ENCODE results near the gene HSD17B3.

The HSD17B3 gene

DNA sequence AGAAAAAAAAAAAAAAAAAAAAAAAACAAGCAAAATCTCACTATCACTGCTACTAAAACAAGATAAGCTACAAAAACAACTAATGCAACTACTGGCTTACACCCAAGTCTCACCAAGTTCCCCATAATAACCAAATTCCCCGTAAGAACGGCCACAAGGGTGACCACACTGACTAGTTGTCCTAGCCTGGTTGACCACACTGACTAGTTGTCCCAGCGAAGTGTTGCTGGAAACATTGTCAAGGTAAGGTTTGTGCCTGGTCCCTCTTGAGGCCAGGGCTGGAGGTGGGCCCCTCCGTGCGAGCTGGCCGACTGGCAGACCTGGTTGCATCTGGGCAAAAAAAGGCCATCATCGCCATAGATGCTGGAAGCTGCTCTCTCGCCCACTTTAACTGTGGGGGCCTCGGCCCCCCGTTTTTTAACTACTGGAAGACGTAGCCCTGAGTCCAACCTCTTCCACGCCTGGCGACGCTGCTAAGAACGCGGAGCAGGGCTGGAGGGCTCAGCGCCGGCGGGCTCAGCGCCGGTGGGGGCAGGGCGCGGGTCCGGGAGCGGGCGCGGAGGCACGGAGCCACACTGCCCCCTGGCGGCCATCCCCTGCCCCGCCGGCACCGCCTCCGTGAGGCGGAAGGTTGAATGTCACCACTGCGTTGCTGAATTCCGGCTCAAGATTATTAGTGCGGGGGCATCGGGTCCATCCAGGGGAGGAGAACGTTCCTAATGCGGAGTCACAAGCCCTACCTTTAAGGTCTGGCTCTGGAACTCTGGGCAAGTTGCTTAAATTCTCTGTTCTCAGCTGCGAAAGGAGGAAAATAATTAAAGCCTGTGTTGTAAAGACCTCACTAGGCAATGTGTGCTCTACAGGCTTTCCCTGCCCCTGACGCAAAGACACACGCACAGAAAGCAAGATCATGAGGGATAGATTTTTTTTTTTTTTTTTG, 84.0 kb downstream of the HSD17B3 start:
- TF ChIP-seq CTBP1 (IDR thresholded peaks at IDR 0.05; ENCODE audit: borderline replicate concordance) (no peak), ELF4 (IDR thresholded peaks at IDR 0.05) (no peak), BHLHE40 (IDR thresholded peaks at IDR 0.05; ENCODE audit: borderline replicate concordance) (no peak), HDGF (IDR thresholded peaks at IDR 0.05; ENCODE audit: borderline replicate concordance) (no peak), FOXM1 (IDR thresholded peaks at IDR 0.05; ENCODE audit: borderline replicate concordance) (no peak), SP1 (IDR thresholded peaks at IDR 0.05) (no peak), ZNF384 (IDR thresholded peaks at IDR 0.05) (no peak), FOXK2 (IDR thresholded peaks at IDR 0.05) (no peak)
- ChIA-PET CTCF (interaction anchor here (0.6 to 1.3 kb wide), 7 partner anchors 79 to 1034 kb away, joined by 3 to 5 read pairs (median 3); no protein-coding TSS in a partner anchor), POLR2A (interaction anchor here (0.6 to 0.8 kb wide), 2 partner anchors 491 to 711 kb away, joined by 3 read pairs; no protein-coding TSS in a partner anchor)
- peak; percentile 90 for DNase-seq (ENCODE audit: extremely low spot score)

DNA sequence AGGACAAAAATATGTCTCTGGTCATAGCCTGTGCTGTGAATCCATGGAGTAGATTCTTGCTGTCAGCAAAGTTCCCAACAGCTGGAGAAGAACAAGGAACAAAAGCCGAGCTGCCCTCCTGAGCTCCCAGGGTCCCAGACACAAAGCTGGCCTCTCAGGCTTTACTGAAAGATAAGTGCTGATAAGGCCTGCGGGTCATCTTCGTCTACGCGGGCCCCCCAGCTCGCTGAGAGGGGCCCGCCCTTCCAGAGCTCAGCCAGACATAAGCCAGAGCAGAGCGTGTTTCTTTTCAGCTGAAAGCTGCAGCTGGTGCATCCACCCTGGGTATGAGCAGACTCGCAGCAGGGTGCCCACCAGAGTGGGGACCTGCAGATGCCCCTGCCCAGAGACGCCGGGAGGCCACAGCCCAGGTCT, 84.7 kb downstream of the HSD17B3 start:
- ChIA-PET POLR2A (interaction anchor here (0.6 to 0.8 kb wide), 2 partner anchors 490 to 711 kb away, joined by 3 read pairs; no protein-coding TSS in a partner anchor), CTCF (interaction anchor here (0.6 to 1.4 kb wide), 8 partner anchors 15 to 1034 kb away, joined by 3 to 4 read pairs (median 3); no protein-coding TSS in a partner anchor)
- no peak for TF ChIP-seq ELF4 (IDR thresholded peaks at IDR 0.05)
- no peak for TF ChIP-seq FOXM1 (IDR thresholded peaks at IDR 0.05; ENCODE audit: borderline replicate concordance)
- TF ChIP-seq FOXK2 (IDR thresholded peaks at IDR 0.05), result no peak
- TF ChIP-seq LEF1 (IDR thresholded peaks at IDR 0.05; ENCODE audit: borderline replicate concordance), result no peak
- no peak for TF ChIP-seq SP1 (IDR thresholded peaks at IDR 0.05)
- no peak for TF ChIP-seq ZNF384 (IDR thresholded peaks at IDR 0.05)
- DNase-seq (ENCODE audit: extremely low spot score), result peak; percentile 18

DNA sequence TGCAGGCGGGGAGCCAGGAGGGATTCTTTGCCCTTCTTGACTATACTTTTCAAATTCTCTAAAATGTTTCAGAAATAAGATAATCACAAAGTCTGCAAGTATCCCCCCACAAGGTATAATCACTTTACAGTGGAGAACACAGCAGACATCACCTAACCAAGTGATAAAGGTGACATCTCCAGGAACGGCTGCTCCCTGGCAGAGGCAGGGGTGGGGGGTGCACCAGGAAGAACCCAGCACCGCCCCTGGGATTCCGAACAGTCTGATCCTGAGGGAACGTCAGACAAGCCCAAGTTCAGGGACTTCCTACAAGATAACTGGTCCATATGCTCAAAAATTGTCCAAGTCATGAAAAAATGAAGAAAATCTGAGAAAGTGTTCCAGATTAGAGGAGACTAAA, 85.4 kb downstream of the HSD17B3 start:
- CTCF ChIA-PET, result interaction anchor here (0.9 to 1.4 kb wide), 2 partner anchors 16 to 18 kb away, joined by 3 to 4 read pairs; no protein-coding TSS in a partner anchor

DNA sequence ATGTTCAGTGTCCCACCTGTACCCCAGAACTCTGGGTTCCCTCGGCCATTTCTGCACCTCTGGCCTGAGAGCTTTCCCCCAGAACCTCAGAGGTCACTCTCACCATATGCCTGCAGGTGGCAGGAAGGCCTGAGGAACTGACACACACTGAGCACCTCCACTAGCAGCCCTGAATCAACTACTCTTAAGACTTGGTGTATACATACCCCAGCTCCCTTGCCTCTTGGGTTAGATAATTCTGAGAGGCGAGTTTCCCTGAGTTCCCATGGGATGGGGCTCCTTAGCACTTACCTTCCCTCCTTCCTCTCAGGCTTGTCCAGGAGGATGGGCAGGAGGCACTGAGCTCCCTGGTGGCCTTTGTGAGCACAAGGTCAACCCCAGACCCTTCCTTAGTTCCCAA, 86.1 kb downstream of the HSD17B3 start:
- DNase-seq (ENCODE audit: extremely low spot score), result no peak
- CTCF ChIA-PET, result no interaction called here
- POLR2A ChIA-PET, result no interaction called here
- TF ChIP-seq L3MBTL2 (conservative IDR thresholded peaks at IDR 0.05) (no peak), LEF1 (IDR thresholded peaks at IDR 0.05; ENCODE audit: borderline replicate concordance) (no peak), ELF4 (IDR thresholded peaks at IDR 0.05) (no peak), BHLHE40 (IDR thresholded peaks at IDR 0.05; ENCODE audit: borderline replicate concordance) (no peak), ARNT (IDR thresholded peaks at IDR 0.05) (no peak), FOXK2 (IDR thresholded peaks at IDR 0.05) (no peak), FOXA1 (IDR thresholded peaks at IDR 0.05) (no peak), SP1 (IDR thresholded peaks at IDR 0.05) (no peak), SUZ12 (IDR thresholded peaks at IDR 0.05) (no peak)
- TF ChIP-seq, protein P1, sequence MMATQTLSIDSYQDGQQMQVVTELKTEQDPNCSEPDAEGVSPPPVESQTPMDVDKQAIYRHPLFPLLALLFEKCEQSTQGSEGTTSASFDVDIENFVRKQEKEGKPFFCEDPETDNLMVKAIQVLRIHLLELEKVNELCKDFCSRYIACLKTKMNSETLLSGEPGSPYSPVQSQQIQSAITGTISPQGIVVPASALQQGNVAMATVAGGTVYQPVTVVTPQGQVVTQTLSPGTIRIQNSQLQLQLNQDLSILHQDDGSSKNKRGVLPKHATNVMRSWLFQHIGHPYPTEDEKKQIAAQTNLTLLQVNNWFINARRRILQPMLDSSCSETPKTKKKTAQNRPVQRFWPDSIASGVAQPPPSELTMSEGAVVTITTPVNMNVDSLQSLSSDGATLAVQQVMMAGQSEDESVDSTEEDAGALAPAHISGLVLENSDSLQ (IDR thresholded peaks at IDR 0.05), result no peak

More for the DNA sequence above, 85.4 kb downstream of the HSD17B3 start:
- POLR2A ChIA-PET, result no interaction called here
- TF ChIP-seq FOXK2 (IDR thresholded peaks at IDR 0.05) (no peak), BHLHE40 (IDR thresholded peaks at IDR 0.05; ENCODE audit: borderline replicate concordance) (no peak), HDGF (IDR thresholded peaks at IDR 0.05; ENCODE audit: borderline replicate concordance) (no peak), ELF4 (IDR thresholded peaks at IDR 0.05) (no peak), ZNF384 (IDR thresholded peaks at IDR 0.05) (no peak)
- TF ChIP-seq, protein P1 (IDR thresholded peaks at IDR 0.05), result no peak
- DNase-seq (ENCODE audit: extremely low spot score), result no peak

DNA sequence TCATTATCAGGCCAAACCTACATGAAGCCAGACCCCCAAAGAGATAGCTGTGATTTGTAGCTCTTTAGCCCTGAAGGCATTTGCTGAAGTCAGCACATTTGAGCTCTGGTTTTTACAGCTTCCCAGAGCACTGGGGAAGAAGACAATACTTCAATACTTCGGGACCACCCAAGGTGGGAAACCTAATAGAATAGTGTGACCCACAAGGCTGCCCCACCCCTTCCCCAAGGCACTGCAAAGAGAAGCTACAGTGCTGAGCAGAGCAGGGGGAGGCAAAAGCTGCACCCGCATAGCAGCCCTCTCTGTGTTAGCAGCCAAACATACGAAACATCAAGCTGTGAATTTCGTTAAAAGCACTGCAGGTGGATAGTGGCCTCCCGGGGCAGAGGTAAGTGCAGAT, 87.3 kb downstream of the HSD17B3 start:
- TF ChIP-seq FOXK2 (IDR thresholded peaks at IDR 0.05) (no peak), L3MBTL2 (conservative IDR thresholded peaks at IDR 0.05) (no peak)
- TF ChIP-seq, protein P1 (IDR thresholded peaks at IDR 0.05), result no peak
- no peak for DNase-seq (ENCODE audit: extremely low spot score)
- CTCF ChIA-PET, result no interaction called here
- POLR2A ChIA-PET, result interaction anchor here (0.8 kb wide), 1 partner anchor 339 kb away, joined by 3 read pairs; the partner anchor contains the start of gene ERCC6L2

DNA sequence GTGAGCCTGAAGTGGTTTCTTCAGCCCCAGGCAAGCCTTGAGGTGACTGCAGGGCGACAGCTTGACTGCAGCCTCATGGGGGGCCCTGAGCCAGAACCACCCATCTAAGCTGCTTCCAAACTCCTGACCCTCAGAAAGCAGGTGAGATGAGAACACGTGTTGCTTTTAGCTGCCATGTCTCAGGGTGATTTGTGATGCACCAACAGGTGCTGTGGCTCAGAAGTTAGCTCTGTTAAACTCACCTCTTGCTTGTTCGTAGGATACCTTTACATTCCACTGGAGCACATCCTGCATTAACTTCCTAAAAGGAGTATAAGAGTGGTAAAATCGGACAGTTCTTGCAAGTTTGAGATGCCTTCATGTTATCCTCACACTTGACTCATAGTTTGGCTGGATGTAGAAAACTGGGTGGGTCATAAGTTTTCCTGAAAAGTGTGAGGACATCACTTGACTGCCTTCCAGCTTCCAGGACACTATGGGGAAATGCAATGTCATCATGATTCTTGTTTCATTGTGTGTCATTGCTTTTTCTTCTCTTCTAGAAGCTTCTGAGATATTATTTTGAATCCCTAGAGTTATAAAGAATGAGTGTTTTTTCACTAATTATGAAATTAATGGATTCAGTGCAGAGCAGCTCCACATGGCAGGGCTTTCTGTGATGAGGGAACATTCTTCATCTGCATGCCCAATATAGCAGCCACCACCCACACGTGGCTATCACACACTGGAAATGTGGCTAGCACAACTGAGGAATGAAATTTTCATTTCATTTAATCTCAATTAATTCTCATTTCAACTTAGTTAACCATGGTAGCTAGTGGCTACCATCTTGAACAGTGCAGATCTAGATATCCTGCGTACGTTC, 92.3 kb downstream of the HSD17B3 start:
- no peak for DNase-seq (ENCODE audit: extremely low spot score)
- ChIA-PET POLR2A (no interaction called here), CTCF (interaction anchor here (0.7 kb wide), 1 partner anchor 24 kb away, joined by 3 read pairs; no protein-coding TSS in a partner anchor)
- TF ChIP-seq ZNF384 (IDR thresholded peaks at IDR 0.05) (no peak), TARDBP (IDR thresholded peaks at IDR 0.05) (no peak), BHLHE40 (IDR thresholded peaks at IDR 0.05; ENCODE audit: borderline replicate concordance) (no peak), L3MBTL2 (conservative IDR thresholded peaks at IDR 0.05) (no peak), LEF1 (IDR thresholded peaks at IDR 0.05; ENCODE audit: borderline replicate concordance) (no peak), SP1 (IDR thresholded peaks at IDR 0.05) (no peak), FOXA1 (IDR thresholded peaks at IDR 0.05) (no peak)
